GM21447 (cell line): Measurements from ENCODE around the gene ENDOV.

ENCODE experiments used
- ATAC-seq: cut with Tn5 transposase; IDR thresholded peaks from one replicate; pipeline ENCODE4 v1.9.1; 2021; ENCODE audit not compliant: unreplicated experiment

The ENDOV gene

GRCh38 chr17:80481284-80482057 is 66.5 kb downstream of the ENDOV start:
- no peak for ATAC-seq

- no peak for ATAC-seq
Observed at GRCh38 chr17:80482058-80482318, 67.0 kb downstream of the ENDOV start.

GRCh38 chr17:80482555-80483308 is 67.8 kb downstream of the ENDOV start:
- no peak for ATAC-seq

GRCh38 chr17:80485846-80486245 is 70.9 kb downstream of the ENDOV start:
- ATAC-seq = no peak

DNA sequence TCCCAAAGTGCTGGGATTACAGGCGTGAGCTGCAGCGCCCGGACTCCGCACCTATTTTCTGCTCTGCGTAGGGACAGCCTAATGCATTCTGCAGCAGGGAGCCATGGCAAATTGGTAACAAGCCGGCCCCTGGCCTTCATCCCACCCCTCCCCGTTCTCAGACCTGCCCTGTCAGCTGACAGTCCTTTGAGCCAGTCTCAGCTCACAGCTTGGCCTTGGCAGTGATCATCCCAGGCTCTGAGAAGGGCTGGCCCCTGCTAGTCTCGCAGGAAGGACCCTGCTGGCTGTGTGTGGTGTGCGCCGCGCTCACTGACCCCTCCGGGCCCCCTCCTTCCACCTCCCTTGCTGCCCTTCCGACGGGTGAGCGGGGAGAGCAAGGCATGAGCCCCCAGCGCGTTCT is 71.7 kb downstream of the ENDOV start:
- no peak for ATAC-seq

GRCh38 chr17:80487511-80487910 is 72.5 kb downstream of the ENDOV start:
- no peak for ATAC-seq
